HG03066 (cell line): ENCODE results near the gene MEGF8.

ENCODE experiments used
- ATAC-seq: cut with Tn5 transposase; IDR thresholded peaks from one replicate; pipeline ENCODE4 v1.9.1; 2021; ENCODE audit warnings: low read depth; ENCODE audit not compliant: unreplicated experiment

The MEGF8 gene

DNA sequence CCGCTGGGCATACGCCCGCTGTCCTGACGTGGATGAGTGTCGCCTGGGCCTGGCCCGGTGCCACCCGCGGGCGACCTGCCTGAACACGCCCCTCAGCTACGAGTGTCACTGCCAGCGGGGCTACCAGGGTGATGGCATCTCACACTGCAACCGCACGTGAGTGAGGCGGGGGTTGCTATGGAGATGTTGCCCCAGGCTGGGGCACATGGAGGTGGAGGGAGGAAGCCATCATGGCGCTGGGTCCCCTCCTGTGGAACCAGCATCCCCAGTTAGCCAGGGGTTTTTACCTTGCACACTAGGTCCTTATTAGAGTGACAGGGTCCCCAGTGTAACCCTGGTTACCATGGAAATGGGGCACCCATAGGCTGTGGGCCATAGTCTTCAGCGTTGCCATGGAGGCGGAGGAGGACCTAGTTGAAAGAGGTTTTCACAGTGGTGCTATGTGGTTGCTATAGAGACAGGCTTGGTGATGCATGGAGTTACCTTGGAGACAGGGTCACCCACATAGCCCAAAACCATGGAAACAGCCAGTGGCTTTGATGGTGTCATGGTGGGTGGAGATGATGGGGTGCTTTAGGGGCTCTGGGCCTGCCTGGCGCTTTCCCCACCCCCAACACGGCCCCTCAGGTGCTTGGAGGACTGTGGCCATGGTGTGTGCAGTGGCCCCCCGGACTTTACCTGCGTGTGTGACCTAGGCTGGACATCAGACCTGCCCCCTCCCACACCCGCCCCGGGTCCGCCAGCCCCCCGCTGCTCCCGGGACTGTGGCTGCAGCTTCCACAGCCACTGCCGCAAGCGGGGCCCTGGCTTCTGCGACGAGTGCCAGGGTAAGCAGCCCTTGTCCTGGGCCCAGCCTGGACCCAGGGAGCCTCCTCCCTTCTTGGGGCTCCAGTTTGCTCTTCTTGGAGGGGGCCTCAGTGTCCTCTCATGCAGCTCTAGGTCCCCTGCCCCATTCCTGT is 27.1 kb downstream of the MEGF8 start:
- ATAC-seq, result no peak

DNA sequence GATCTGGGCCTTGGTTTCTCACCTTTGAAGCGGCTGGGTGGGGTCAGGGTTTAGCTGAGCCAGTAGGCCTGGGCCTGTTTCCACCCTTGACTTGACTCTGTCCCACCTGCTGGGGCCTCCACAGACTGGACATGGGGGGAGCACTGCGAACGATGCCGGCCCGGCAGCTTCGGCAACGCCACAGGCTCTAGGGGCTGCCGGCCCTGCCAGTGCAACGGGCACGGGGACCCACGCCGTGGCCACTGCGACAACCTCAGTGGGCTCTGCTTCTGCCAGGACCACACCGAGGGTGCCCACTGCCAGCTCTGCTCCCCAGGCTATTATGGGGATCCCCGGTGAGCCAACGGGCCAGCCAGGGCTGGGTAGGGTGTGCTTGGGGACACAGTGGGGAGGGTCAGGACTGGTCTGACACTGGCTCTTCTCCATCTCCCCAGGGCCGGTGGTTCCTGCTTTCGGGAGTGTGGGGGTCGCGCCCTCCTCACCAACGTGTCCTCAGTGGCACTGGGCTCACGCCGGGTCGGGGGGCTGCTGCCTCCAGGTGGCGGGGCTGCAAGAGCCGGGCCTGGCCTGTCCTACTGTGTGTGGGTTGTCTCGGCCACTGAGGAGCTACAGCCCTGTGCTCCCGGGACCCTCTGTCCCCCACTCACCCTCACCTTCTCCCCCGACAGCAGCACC is 28.0 kb downstream of the MEGF8 start:
- no peak for ATAC-seq

DNA sequence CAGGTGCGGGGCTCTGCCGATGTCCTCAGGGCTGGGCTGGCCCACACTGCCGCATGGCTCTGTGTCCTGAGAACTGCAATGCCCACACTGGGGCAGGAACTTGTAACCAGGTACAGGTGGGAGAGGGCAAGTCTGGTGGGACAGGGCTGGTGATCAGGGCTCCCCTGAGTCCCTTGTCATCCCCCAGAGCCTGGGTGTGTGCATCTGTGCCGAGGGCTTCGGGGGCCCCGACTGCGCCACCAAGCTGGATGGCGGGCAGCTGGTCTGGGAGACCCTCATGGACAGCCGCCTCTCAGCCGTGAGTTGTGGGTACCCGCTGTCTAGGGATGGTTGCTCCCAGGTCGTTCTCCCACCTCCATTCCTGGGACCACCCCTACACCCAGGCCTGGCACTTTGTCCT is 30.5 kb downstream of the MEGF8 start:
- ATAC-seq, result no peak

DNA sequence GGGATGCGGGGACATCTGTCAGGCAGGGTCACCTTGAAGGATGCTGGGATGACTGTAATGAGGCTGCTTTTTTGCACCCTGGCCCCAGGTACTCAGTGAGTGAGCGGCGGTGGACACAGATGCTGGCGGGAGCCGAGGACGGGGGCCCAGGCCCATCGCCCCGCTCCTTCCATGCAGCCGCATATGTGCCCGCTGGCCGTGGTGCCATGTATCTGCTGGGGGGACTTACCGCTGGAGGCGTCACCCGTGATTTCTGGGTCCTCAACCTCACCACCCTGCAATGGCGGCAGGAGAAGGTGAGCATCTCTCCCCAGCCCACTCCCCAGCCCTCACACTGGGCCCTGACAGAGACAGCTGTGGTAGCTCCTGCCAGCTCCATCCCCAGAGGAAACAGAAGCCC is 31.3 kb downstream of the MEGF8 start:
- no peak for ATAC-seq

DNA sequence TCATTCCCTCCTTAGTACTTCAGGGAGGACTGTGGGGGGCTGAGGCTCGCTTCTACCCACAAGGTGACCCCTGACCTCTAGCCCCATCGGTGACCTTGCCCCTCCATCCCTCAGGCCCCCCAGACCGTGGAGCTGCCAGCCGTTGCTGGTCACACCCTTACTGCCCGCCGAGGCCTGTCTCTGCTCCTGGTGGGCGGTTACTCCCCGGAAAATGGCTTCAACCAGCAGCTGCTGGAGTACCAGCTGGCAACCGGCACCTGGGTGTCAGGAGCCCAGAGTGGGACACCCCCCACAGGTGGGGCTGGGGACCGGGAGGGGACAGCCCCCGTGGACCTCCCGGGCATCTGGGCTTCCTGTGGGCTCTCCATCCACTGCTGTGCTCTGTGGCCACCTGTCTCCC is 31.9 kb downstream of the MEGF8 start:
- no peak for ATAC-seq

DNA sequence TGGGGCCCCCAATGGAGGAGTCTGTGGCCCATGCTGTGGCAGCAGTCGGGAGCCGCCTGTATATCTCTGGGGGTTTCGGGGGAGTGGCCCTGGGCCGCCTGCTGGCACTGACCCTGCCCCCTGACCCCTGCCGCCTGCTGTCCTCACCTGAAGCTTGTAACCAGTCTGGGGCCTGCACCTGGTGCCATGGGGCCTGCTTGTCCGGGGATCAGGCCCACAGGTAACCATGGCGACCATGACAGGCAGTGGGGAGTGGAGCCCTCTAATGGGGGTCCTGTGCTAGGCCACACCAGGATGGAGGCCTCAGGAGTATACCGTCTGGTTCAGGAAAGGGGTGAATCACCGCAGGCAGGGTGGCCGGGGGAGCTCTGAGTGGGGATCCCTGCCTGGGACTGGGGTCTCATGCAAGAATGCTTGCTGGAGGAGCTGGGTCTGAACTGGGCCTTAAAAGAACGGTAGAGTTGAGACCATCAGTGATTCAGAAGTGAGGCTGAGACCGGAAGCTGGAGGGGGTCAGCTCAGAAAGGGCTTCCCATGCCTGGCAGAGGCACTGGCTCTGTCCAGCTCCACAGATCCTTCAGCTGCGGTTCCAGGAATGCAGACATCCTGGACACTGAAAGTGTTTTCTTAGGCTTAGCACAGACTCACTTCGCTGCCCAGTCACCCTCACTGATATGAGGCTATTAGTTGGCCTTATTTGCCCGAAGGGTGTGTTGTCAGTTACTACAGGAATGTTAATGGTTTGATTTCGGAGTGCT is 35.5 kb downstream of the MEGF8 start:
- no peak for ATAC-seq

DNA sequence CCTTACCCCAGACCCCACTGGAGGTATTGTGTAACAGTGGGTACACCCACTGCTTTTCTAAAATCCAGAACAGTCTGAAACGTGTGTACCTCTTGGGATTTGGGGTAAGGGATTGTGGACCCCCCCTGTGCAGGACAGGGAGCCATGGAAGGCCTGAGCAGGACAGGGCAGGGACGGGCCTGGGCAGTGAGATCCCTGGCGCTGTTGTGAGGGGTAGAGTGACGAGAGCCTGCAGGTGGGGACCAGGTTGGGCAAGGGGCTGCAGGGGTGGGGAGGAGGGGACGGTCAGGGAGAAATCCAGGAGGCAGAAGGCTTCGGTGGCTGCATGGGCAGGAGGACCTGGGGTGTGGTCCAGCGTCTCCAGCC is 36.1 kb downstream of the MEGF8 start:
- no peak for ATAC-seq

DNA sequence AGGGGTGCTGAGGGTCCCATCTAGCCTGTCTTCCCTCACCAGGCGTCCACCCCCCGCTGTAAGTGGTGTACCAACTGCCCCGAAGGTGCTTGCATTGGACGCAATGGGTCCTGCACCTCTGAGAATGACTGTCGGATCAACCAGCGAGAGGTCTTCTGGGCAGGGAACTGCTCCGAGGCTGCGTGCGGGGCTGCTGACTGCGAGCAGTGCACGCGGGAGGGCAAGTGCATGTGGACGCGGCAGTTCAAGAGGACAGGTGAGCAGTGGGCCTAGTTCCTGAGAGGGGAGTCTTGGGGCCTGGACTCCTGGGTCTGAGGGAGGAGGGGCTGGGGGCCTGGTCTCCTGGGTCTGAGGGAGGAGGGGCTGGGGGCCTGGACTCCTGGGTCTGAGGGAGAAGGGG is 36.9 kb downstream of the MEGF8 start:
- ATAC-seq, result no peak

DNA sequence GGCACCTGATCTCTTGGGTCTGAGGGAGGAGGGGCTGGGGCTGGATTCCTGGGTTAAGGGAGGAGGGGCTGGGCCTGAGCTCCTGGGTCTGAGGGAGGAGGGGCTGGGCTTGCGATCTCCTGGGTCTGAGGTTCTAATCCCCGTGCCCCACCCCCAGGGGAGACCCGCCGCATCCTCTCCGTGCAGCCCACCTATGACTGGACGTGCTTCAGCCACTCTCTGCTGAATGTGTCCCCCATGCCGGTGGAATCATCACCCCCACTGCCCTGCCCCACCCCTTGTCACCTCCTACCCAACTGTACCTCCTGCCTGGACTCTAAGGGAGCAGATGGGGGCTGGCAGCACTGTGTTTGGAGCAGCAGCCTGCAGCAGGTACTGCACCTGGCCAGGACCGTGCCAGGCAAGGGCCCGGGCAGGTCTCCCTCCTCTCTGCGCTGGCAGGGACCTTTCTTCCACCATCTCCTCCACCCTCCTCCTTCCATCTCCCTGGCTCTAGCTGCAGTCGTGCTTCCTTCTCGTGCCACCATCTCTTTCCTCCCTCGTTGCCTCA is 37.5 kb downstream of the MEGF8 start:
- ATAC-seq, result no peak

DNA sequence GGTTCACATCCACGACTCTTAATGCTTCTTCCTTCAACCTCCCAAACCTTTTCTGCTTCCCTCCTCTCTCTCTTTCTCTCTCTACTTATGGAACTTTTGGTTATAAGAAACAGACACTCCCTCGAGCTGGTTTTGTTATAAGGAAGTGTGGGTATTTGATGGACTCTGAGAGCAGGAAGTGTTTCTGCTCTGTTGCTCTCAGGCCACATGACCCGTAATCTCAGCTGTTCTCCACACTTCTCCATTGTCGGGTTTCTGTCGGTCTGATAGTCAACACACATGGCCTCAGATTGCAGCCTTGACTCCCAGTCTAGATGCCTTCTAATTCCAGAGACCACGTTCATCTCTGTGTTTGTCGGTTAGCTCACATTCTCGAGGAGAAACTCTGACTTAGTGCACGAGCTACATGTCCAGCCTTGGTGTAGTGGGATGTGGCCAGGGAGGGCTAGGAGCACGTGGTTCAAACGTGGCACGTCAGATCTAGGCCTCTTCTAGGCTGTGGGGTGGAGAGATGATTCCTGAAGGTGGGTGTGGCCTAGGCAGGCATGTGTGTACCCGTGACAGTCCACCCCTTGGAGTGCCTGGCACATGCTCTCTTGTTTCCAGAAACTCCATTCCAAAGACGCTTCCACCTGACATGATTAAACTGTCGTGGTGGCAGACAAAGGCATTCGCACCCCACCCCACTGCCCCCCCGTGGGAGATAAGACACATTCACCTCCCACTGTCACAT is 38.3 kb downstream of the MEGF8 start:
- ATAC-seq, result no peak

DNA sequence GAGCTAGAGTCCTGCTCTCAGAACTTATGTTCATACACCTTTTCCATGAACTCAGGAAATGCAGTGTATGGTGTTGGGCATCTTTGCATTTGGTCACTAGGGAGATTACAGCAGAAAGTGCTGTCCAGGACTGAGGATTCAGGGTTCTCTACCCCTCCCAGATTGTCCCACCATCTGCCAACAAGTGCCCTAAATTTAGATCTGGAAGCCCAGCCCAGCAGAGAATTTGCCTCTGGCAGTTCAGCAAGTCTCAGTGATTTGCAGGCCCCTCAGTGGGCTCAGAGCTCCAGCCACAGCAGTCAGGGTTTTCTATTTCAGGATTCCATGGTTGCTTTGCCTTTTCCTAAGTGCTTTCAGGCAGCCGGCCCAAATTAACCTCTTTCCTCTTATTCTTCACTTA is 41.2 kb downstream of the MEGF8 start:
- ATAC-seq, result no peak

DNA sequence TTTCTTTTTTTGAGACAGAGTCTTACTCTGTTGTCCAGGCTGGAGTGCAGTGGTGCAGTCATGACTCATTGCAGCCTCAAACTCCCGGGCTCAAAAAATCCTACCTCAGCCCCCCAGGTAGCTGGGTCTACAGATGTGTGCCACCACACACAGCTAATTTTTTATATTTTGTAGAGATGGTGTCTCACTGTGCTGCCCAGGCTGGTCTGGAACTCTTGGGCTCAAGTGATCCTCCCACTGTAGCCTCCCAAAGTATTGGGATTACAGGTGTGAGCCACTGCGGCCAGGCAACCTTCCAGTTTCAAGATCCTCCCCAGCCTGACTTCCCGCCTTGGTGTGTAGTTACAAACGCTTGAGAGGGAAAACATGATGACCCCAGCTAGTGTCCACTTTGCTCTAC is 42.5 kb downstream of the MEGF8 start:
- ATAC-seq, result no peak

DNA sequence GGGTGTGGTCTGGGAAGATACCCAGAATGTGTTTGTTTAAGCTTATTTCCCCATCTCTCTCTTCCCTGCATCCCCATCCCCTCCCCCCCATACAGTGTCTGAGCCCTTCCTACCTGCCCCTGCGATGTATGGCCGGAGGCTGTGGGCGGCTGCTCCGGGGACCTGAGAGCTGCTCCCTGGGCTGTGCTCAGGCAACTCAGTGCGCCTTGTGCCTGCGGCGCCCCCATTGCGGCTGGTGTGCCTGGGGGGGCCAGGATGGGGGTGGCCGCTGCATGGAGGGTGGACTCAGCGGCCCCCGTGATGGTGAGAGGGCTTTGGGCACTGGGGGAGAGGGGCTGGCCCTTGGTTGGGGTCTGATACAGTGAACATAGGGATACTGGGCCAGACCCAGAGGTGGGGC is 42.9 kb downstream of the MEGF8 start:
- ATAC-seq, result no peak

DNA sequence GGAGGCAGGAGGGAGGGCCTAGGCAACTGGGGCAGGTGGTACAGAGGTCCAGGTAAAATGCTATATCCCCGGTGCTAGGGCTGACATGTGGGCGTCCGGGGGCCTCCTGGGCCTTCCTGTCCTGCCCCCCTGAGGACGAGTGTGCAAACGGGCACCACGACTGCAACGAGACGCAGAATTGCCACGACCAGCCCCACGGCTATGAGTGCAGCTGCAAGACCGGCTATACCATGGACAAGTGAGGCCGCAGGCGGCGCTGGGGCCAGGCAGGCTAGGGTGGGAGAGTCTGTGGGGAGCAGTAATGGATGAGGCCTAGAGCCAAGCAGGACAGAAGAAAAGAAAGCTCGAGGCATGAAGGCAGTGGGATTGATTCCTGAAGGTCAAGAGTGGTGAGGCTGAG is 43.3 kb downstream of the MEGF8 start:
- no peak for ATAC-seq

DNA sequence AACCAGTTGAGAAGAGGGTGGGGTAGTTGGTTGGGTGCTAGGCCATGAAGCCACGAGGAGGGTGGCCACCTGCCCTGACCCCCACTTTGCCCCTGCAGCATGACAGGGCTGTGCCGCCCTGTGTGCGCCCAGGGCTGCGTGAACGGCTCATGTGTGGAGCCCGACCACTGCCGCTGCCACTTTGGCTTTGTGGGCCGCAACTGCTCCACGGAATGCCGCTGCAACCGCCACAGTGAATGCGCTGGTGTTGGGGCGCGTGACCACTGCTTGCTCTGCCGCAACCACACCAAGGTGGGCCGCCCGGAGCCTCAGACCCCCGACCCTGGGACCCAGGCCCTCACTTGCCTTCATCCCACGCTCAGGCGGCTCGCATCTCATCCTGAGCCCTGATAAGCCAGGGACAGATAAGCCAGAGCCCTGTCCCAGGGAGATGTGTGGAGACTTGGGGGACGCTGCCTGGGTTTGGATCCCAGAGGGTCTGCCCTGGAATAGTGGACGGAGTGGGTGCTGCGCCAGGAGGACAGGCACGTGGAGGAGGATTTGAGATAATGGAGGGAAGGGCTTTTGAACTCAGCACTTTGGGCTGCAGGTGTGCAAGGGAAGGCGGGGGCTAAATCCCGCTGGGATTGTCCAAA is 44.1 kb downstream of the MEGF8 start:
- ATAC-seq, result no peak

DNA sequence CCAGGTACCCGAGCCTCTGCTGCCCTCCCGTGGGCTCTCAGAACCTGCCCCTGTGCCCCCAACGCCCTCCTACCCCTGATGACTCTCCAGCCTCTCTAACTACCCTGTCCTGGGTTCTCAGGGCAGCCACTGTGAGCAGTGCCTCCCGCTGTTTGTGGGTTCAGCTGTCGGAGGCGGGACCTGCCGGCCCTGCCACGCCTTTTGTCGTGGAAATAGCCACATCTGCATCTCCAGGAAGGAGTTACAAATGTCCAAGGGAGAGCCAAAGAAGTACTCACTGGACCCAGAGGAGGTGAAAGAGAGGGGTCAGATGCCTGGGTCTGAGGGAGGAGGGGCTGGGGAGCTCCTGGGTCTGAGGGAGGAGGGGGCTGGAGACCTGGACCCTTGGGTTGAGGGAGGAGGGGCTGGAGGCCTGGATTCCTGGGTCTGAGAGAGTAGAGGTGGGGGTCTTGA is 44.7 kb downstream of the MEGF8 start:
- ATAC-seq, result no peak

DNA sequence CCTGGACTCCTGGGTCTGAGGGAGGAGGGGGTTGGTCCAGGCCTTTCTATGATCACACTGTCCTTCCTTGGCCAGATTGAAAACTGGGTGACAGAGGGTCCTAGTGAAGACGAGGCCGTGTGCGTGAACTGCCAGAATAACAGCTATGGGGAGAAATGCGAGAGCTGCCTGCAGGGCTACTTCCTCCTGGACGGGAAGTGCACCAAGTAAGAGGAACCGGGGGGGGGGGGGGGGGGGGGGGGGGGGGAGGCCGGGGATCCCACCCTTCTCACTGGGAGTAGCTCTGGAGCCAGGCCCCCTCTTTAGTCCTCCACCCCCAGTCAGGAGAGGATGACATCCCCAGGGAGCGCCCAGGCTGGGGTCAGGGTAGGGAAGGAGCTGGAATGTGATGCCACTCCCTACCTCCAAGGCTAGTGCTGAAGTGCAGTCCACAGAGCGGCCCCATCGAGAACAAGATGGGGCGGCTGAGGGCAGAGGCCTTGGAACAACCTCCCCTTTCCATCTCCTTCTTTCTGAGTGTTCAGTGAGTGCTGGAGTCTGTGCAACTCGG is 45.3 kb downstream of the MEGF8 start:
- no peak for ATAC-seq

DNA sequence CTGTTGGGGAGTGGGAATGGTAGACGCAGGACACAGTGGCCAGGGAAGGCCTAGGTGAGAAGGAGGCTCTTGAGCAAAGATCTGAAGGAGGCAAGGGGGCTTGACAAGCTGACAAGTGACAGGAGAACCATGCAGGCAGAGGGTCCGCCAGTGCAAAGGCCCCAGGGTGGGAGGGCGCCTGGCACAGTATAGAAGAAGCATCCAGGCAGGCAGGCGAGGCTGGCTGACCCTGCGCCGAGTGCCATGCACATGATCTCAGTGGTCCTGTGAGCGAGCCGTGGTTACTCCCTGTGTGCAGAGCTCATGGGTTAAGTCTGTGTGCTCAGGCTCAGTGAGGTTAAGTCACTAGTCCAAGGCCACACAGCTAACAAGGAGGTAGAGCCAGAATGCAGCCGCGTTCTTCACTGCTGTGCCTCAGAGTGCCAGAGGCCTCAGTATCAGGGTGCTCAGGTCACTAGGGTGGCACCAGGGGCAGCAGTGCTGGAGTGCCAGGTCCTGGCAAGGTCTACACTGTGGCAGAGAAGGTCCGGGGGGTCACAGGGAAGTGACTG is 49.5 kb downstream of the MEGF8 start:
- ATAC-seq, result no peak
